Measurements from ENCODE around the gene SMIM35.

DNA sequence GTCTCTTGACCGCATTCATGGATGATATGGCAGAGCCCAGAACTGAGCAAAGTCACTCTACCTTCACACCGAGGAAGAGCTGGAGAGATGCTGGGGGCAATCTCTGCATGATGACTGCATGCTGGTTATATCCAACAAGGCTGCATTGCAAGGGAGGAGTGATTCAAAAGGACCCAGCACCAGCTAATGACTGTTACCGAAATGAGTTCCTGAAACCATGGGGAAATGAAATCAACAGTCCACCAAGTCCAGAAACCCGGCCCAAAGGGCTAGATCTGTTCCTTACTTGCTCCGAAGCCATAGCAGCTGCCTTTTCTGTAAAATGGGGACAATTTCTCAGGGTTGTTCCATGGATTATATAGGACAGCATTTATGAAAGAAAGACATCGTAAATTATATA is 1.2 kb upstream of the SMIM35 start:
- TF ChIP-seq, protein P1, sequence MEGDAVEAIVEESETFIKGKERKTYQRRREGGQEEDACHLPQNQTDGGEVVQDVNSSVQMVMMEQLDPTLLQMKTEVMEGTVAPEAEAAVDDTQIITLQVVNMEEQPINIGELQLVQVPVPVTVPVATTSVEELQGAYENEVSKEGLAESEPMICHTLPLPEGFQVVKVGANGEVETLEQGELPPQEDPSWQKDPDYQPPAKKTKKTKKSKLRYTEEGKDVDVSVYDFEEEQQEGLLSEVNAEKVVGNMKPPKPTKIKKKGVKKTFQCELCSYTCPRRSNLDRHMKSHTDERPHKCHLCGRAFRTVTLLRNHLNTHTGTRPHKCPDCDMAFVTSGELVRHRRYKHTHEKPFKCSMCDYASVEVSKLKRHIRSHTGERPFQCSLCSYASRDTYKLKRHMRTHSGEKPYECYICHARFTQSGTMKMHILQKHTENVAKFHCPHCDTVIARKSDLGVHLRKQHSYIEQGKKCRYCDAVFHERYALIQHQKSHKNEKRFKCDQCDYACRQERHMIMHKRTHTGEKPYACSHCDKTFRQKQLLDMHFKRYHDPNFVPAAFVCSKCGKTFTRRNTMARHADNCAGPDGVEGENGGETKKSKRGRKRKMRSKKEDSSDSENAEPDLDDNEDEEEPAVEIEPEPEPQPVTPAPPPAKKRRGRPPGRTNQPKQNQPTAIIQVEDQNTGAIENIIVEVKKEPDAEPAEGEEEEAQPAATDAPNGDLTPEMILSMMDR (IDR thresholded peaks at IDR 0.05): no peak
- no peak for TF ChIP-seq POLR2A (IDR thresholded peaks at IDR 0.05)

Measured in upper lobe of left lung (tissue), 4 donors.